Fibroblast of lung (primary cell): ENCODE data around the gene TLL1. TPM values are rescaled to one million over a fixed set of nuclear protein-coding genes. Genes with fewer than 3 reads are reported as not detected.

Experiments used
- DNase-seq, 2 donors: peaks; one replicate each; pipeline versions ENCODE4 v3.0.0 to v3.0.0-alpha.2; 2010; ENCODE audit warnings: low read depth in 2 of 2
- H2AFZ ChIP-seq: 2 replicates; pipeline ENCODE4 v1.5.1; 2012; ENCODE audit warnings: low read length, control low read depth, inconsistent platforms
- H3K27ac ChIP-seq: 2 replicates; pipeline ENCODE4 v1.5.1; 2011; ENCODE audit warnings: low read length, control low read depth; ENCODE audit not compliant: insufficient read depth
- H3K27me3 ChIP-seq: 2 replicates; pipeline ENCODE4 v1.5.1; 2011; ENCODE audit warnings: mild to moderate bottlenecking, low read length; ENCODE audit not compliant: control insufficient read depth, insufficient read depth
- H3K36me3 ChIP-seq: 2 replicates; pipeline ENCODE4 v1.5.1; 2011; ENCODE audit warnings: low read length; ENCODE audit not compliant: control insufficient read depth, insufficient read depth
- H3K4me1 ChIP-seq: 2 replicates; pipeline ENCODE4 v1.5.1; 2011; ENCODE audit warnings: low read length; ENCODE audit not compliant: control insufficient read depth, insufficient read depth; ENCODE audit errors: extremely low read depth
- H3K4me2 ChIP-seq: 2 replicates; pipeline ENCODE4 v1.5.1; 2011; ENCODE audit warnings: low read length, control low read depth; ENCODE audit not compliant: insufficient read depth; ENCODE audit errors: extremely low read depth
- H3K4me3 ChIP-seq, 4 experiments: fragments of 200-600 bp in 1 of 4; sonication (generic) in 1 of 4; replicated peaks in 1 of 4; 2 replicates each; pipeline ENCODE4 v1.5.1; 2011 to 2016; ENCODE audit warnings: low read length in 4 of 4, low read depth in 3 of 4, mild to moderate bottlenecking in 3 of 4, control low read depth in 2 of 4, inconsistent platforms in 1 of 4, mixed read lengths in 1 of 4; ENCODE audit not compliant: insufficient read depth in 1 of 4; ENCODE audit errors: control extremely low read depth in 1 of 4
- H3K79me2 ChIP-seq: 2 replicates; pipeline ENCODE4 v1.5.1; 2012; ENCODE audit warnings: mild to moderate bottlenecking, low read length, inconsistent platforms; ENCODE audit not compliant: control insufficient read depth, insufficient read depth
- H3K9ac ChIP-seq: 2 replicates; pipeline ENCODE4 v1.5.1; 2011; ENCODE audit warnings: mild to moderate bottlenecking, low read length, control low read depth; ENCODE audit not compliant: insufficient read depth
- H3K9me3 ChIP-seq: 2 replicates; pipeline ENCODE4 v1.5.1; 2012; ENCODE audit warnings: low read depth, low read length; ENCODE audit not compliant: control insufficient read depth, insufficient read depth
- H4K20me1 ChIP-seq: 2 replicates; pipeline ENCODE4 v1.5.1; 2011; ENCODE audit warnings: low read length; ENCODE audit not compliant: control insufficient read depth, insufficient read depth; ENCODE audit errors: extremely low read depth
- CTCF ChIP-seq, 2 donors: IDR thresholded peaks in 1 of 2; conservative IDR thresholded peaks in 1 of 2; 1 replicate in 1 of 2; 2 replicates in 1 of 2; pipeline ENCODE4 v1.5.1; 2011 to 2012; ENCODE audit warnings: low read length in 2 of 2, control low read depth in 1 of 2, inconsistent platforms in 1 of 2, low read depth in 1 of 2, mild to moderate bottlenecking in 1 of 2
- EZH2 ChIP-seq: IDR thresholded peaks from 2 replicates; pipeline ENCODE4 v1.5.1; 2012; ENCODE audit warnings: low read length, control low read depth, mild to moderate bottlenecking; ENCODE audit errors: missing control alignments
- polyA plus RNA-seq, 2 donors: library from polyadenylated mRNA; depleted of rRNA in 1 of 2; stranded (reverse) in 1 of 2; unstranded in 1 of 2; fragments of >200 nt; gene quantifications; 2 replicates each; pipeline ENCODE4 v1.2.1, GENCODE V29; 2011 to 2012; ENCODE audit warnings: missing spikeins in 1 of 2
- total RNA-seq: library from RNA; depleted of rRNA; stranded (reverse); fragments of >200 nt; gene quantifications from 2 replicates; pipeline ENCODE4 v1.2.1, GENCODE V29; 2014

TLL1 gene
- total and polyA plus RNA-seq, 2 donors (not counting 1 experiment from before 2014, with no cell fraction given): 0.33 to 2.7 TPM

GRCh38 chr4:166049036-166049435 is 176.0 kb downstream of the TLL1 start:
- Histone ChIP-seq H4K20me1 (no peaks in the 10 kb centered on the region), H3K27me3 (no peaks in the 10 kb centered on the region), H2AFZ (no peak overlapping the region), H3K4me1 (no peaks in the 10 kb centered on the region), H3K4me2 (no peak overlapping the region), H3K9ac (no peak overlapping the region), H3K36me3 (no peaks in the 10 kb centered on the region), H3K9me3 (no peaks in the 10 kb centered on the region), H3K79me2 (no peaks in the 10 kb centered on the region), H3K27ac (no peak overlapping the region), H3K4me3 (no peak overlapping the region)
- TF ChIP-seq CTCF (conservative IDR thresholded peaks at IDR 0.05 in 1 of 2, IDR thresholded peaks at IDR 0.05 in 1 of 2; ENCODE audit: low read depth in 1 of 2, low read length in 2 of 2) (no peak), EZH2 (no peak)
- no peak for DNase-seq

- no peak overlapping the region for H3K4me3 ChIP-seq
- no peaks in the 10 kb centered on the region for H3K27me3 ChIP-seq
- H3K27ac ChIP-seq: no peak overlapping the region
- H4K20me1 ChIP-seq: no peaks in the 10 kb centered on the region
- H3K4me2 ChIP-seq: no peak overlapping the region
- H3K36me3 ChIP-seq: no peaks in the 10 kb centered on the region
- H2AFZ ChIP-seq: no peak overlapping the region
- TF ChIP-seq EZH2 (no peak), CTCF (conservative IDR thresholded peaks at IDR 0.05 in 1 of 2, IDR thresholded peaks at IDR 0.05 in 1 of 2; ENCODE audit: low read depth in 1 of 2, low read length in 2 of 2) (no peak)
- no peaks in the 10 kb centered on the region for H3K4me1 ChIP-seq
- H3K79me2 ChIP-seq: no peaks in the 10 kb centered on the region
- no peak for DNase-seq
- H3K9ac ChIP-seq: no peak overlapping the region
- no peaks in the 10 kb centered on the region for H3K9me3 ChIP-seq
These were observed 191.7 kb downstream of the TLL1 start for GRCh38 chr4:166064721-166065120.

- H3K27me3 ChIP-seq: no peaks in the 10 kb centered on the region
- no peak for TF ChIP-seq EZH2
- no peak overlapping the region for H3K4me2 ChIP-seq
- no peaks in the 10 kb centered on the region for H3K4me1 ChIP-seq
- no peak overlapping the region for H3K27ac ChIP-seq
- DNase-seq: no peak
- no peaks in the 10 kb centered on the region for H3K36me3 ChIP-seq
- H3K9ac ChIP-seq: no peak overlapping the region
- H2AFZ ChIP-seq: no peak overlapping the region
- no peak overlapping the region for H3K4me3 ChIP-seq
- no peaks in the 10 kb centered on the region for H4K20me1 ChIP-seq
- H3K9me3 ChIP-seq: no peaks in the 10 kb centered on the region
- no peaks in the 10 kb centered on the region for H3K79me2 ChIP-seq
These were observed 192.3 kb downstream of the TLL1 start for GRCh38 chr4:166065324-166065723.
